ENCODE results near the gene JAG2. TPM values are rescaled to one million over a fixed set of nuclear protein-coding genes. Genes with fewer than 3 reads are reported as not detected.

JAG2 gene
- total and polyA plus RNA-seq, 4 experiments from 2014 or later: 0.29 to 0.80 TPM; not detected in 2

DNA sequence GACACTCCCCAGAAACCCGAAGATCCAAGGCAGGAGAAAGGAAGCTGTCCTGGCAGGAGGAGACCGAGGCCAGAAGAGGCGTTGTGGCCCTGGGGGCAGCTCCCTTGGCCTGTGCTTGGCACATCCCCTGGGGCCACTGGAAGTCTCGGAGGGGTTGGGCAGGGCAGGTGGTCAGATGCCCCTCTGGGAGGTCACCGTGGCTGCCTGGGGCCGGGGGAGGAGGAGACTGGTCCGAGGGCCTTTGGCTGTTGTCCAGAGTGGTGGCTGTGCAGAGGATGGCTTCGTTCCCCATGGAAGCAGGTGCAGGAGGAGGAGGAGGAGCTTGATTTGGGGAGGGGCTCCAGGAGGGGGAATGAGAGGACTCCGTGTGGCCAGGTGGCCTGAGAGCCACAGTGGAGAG, 15.9 kb upstream of the JAG2 start:
- Histone ChIP-seq H3K4me1 (ENCODE audit: insufficient read depth, low read length) (peaks cover 19% of the 10 kb centered on the region), H3K4me3 (ENCODE audit: low read length in 2 of 2) (no peak overlapping the region), H3K27ac (ENCODE audit: low read depth, low read length) (no peak overlapping the region), H3K36me3 (ENCODE audit: insufficient read depth, low read length) (no peaks in the 10 kb centered on the region), H3K27me3 (ENCODE audit: insufficient read depth, low read length) (no peaks in the 10 kb centered on the region), H3K9me3 (ENCODE audit: control insufficient read depth in 1 of 2, low read length in 2 of 2) (no peaks in the 10 kb centered on the region)
- ChIA-PET CTCF (ENCODE audit: partially characterized antibody) (no interaction called here), POLR2A (ENCODE audit: partially characterized antibody) (no interaction called here)
- H3K36me3 Mint-ChIP-seq: no peaks in the 10 kb centered on the region
- H3K27ac Mint-ChIP-seq: peak overlapping the region in 1 of 7 donors; percentile 48
- peaks cover 0 to 4% of the 10 kb centered on the region in 2 donors for H3K27me3 Mint-ChIP-seq
- intact Hi-C loops (cut with micrococcal nuclease): loop anchor here (5.0 kb wide), 2 partner anchors 92 to 118 kb away; partner anchors contain the start of gene BRF1
- peaks cover 0 to 4% (median 0%) of the 10 kb centered on the region in 8 donors for H3K9me3 Mint-ChIP-seq
- no peak overlapping the region for H3K4me3 Mint-ChIP-seq
- peaks cover 1 to 14% (median 8%) of the 10 kb centered on the region in 4 donors for H3K4me1 Mint-ChIP-seq
- no peak for DNase-seq

DNA sequence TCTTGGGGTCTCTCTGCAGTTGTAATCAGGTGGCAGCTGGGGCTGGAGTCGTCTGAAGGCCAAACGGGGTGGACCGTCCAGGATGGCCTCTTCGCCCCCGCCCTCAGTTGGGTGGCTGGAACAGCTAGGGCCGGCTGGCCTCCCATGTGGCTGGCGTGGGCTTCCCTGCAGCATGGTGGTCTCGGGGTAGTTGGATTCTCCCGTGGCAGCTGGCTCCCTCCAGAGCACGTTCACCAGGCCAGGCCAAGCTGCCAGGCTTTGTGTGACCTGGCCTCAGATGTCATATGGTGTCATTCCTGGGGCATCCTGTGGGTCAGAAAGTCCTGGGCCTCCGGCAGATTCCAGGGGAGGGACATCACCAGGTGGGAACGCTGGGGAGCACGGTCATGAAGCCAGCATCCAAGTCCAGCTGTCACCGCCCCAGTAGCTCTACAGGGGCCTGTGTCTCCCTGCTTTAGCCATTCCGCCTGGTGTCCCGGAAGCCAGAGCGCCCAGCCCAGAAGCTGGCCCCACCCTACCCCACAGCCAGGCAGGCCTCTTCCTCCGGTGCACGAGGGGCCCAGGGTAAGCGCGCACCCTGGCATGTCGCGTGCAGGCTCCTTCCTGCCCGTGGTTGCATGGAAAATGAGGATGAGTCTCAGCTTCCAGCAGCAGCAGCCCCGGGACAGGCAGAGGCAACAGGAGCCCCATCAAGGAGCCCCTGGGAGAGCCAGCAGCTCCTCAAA, 13.9 kb upstream of the JAG2 start:
- Histone ChIP-seq H3K36me3 (ENCODE audit: insufficient read depth, low read length) (no peaks in the 10 kb centered on the region), H3K4me1 (ENCODE audit: insufficient read depth, low read length) (peaks cover 19% of the 10 kb centered on the region), H3K27ac (ENCODE audit: low read depth, low read length) (no peak overlapping the region), H3K9me3 (ENCODE audit: control insufficient read depth in 1 of 2, low read length in 2 of 2) (no peaks in the 10 kb centered on the region), H3K4me3 (ENCODE audit: low read length in 2 of 2) (no peak overlapping the region), H3K27me3 (ENCODE audit: insufficient read depth, low read length) (no peaks in the 10 kb centered on the region)
- Mint-ChIP-seq H3K36me3 (no peaks in the 10 kb centered on the region), H3K27ac (peak overlapping the region in 3 of 7 donors; percentile 44 to 70 (median 48)), H3K4me3 (peak overlapping the region in 6 of 8 donors; percentile 49 to 77 (median 70)), H3K9me3 (no peaks in the 10 kb centered on the region), H3K27me3 (no peaks in the 10 kb centered on the region), H3K4me1 (peaks cover 1 to 14% (median 8%) of the 10 kb centered on the region in 4 donors)
- CTCF ChIA-PET (ENCODE audit: partially characterized antibody): interaction anchor here (1.1 to 1.8 kb wide), 4 partner anchors 13 to 92 kb away, joined by 3 to 9 read pairs (median 6); no protein-coding TSS in a partner anchor
- intact Hi-C loops (cut with micrococcal nuclease): loop anchor here (5.0 kb wide), 2 partner anchors 90 to 120 kb away; partner anchors contain the start of gene BRF1
- POLR2A ChIA-PET (ENCODE audit: partially characterized antibody): interaction anchor here (0.9 to 1.8 kb wide), 4 partner anchors 8 to 131 kb away, joined by 4 to 7 read pairs (median 4); partner anchors contain the start of genes BRF1 and BTBD6
- DNase-seq: no peak

DNA sequence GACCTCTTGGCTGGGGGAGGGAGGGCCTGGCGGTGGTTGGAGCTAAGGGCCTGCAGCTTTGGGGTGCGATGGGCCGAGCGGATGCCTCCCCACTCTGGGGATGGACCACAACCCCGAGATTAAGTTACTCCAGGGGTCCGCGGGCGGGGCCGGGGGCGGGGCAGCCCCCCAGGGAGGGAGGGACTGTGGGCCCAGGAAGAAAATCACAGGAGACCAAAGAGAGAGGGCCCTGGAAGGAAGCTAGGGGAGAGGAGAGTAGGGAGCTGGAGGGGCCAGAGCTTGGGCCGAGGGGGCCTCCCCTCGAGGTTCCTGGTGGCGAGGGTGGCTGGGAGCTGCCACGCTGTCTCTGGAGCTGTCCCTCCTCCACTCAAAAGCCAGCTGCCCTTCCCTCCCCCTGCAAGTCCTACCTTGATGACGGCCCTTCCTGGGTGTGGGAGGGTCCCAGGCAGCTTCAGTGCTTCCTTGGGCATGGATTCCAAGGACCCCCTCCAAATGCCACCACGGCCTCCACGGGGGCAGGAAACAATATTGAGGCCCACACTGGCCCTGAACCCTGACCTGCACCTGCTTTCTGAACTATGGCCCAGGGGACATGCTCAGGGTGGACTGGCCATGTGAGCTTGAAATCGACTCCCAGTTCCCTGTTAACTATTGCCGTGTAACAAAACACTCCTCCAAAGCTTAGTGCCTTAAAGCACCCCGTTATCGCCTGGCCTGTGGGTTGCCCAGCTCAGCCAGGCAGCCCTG, 13.1 kb upstream of the JAG2 start:
- peaks cover 1 to 15% (median 8%) of the 10 kb centered on the region in 4 donors for H3K4me1 Mint-ChIP-seq
- peak overlapping the region; percentile 41 to 77 (median 66) for H3K4me3 Mint-ChIP-seq
- H3K36me3 Mint-ChIP-seq: no peaks in the 10 kb centered on the region
- ChIA-PET POLR2A (ENCODE audit: partially characterized antibody) (interaction anchor here (0.9 to 1.8 kb wide), 4 partner anchors 9 to 132 kb away, joined by 4 to 7 read pairs (median 4); partner anchors contain the start of gene BRF1), CTCF (ENCODE audit: partially characterized antibody) (interaction anchor here (0.9 to 1.8 kb wide), 5 partner anchors 8 to 91 kb away, joined by 3 to 9 read pairs (median 6); no protein-coding TSS in a partner anchor)
- no peaks in the 10 kb centered on the region for H3K36me3 ChIP-seq (ENCODE audit: insufficient read depth, low read length)
- no peak overlapping the region for H3K27ac ChIP-seq (ENCODE audit: low read depth, low read length)
- H3K27me3 ChIP-seq (ENCODE audit: insufficient read depth, low read length): no peaks in the 10 kb centered on the region
- H3K27me3 Mint-ChIP-seq: no peaks in the 10 kb centered on the region
- no peaks in the 10 kb centered on the region for H3K9me3 Mint-ChIP-seq
- peaks cover 20% of the 10 kb centered on the region for H3K4me1 ChIP-seq (ENCODE audit: insufficient read depth, low read length)
- DNase-seq: no peak
- H3K4me3 ChIP-seq (ENCODE audit: low read length in 2 of 2): no peak overlapping the region
- intact Hi-C loops (cut with micrococcal nuclease): loop anchor here (5.0 kb wide), 2 partner anchors 89 to 121 kb away; partner anchors contain the start of gene BRF1
- H3K9me3 ChIP-seq (ENCODE audit: control insufficient read depth in 1 of 2, low read length in 2 of 2): no peaks in the 10 kb centered on the region
- peak overlapping the region in 2 of 7 donors; percentile 44 to 70 for H3K27ac Mint-ChIP-seq

DNA sequence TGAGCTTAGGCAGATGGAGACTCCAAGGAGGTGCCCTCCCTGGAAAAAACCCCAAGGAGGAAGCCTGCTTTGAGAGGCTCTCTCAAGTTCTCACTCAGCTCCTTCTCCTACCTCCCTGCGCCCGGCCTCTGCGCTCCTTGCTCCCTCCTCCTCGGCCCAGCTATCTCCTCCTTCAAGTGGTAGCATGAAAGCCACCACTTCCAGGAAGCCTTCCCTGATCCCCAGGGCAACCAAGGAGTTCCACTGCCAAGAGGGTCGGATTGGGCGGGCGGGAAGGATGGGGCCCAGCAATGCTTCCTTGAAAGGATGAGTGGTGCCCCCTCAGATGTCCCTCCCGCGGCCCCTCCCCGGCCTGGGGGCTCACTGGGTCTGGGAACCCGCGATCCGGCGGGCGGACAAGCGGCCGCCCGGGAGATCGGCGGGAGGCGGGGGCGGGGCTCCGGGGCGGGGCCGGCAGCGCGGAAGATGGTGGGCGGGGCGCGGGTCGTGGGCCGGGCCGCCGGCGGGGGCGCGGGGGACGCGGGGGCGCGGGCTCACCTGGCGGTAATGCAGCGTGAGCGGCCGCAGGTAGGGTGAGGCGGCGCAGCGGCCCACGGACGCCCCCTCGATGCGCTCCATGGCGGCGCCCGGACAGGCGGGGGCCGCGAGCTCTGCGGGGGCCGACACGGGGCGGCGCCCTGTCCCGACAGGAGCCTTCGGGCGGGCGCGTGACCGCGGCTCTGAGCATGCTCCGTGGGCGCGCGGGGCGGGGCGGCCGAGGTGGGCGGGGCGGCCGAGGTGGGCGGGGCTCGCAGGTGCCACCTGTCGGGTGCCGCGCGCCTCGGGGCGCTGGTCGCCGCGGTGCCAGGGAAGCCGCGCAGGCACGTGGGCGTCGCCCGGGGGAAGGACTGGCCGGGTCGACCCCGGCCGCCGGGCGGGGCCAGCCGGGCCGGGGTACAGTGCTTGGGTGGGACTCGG, 12.3 kb upstream of the JAG2 start, which contains the start of gene NUDT14:
NUDT14 (minus strand) TSS at position 721 of the 957 bp plus-strand sequence; CDS start at position 618, 103 bp downstream.
- H3K4me3 Mint-ChIP-seq: peak within 1 kb of the TSS; percentile 73 to 85 (median 77)
- peak within 1 kb of the TSS in 1 of 2 donors; percentile 32 for H3K4me3 ChIP-seq (ENCODE audit: low read length in 2 of 2)
- H3K27me3 ChIP-seq (ENCODE audit: insufficient read depth, low read length): no peaks in the 10 kb centered on the region
- no peaks in the 10 kb centered on the region for H3K9me3 ChIP-seq (ENCODE audit: control insufficient read depth in 1 of 2, low read length in 2 of 2)
- ChIA-PET POLR2A (ENCODE audit: partially characterized antibody) (interaction anchor here (1.1 to 1.8 kb wide), 3 partner anchors 11 to 133 kb away, joined by 4 to 7 read pairs (median 5); partner anchors contain the start of gene BRF1), CTCF (ENCODE audit: partially characterized antibody) (interaction anchor here (0.8 to 1.8 kb wide), 8 partner anchors 9 to 111 kb away, joined by 3 to 9 read pairs (median 3); no protein-coding TSS in a partner anchor)
- H3K27ac Mint-ChIP-seq: peak within 1 kb of the TSS in 6 of 7 donors; percentile 31 to 89 (median 46)
- H3K4me1 Mint-ChIP-seq: peaks cover 1 to 21% (median 8%) of the 10 kb centered on the region in 4 donors
- peak; percentile 78 to 86 (median 82) for DNase-seq
- peaks cover 28% of the 10 kb centered on the region for H3K4me1 ChIP-seq (ENCODE audit: insufficient read depth, low read length)
- no peaks in the 10 kb centered on the region for H3K27me3 Mint-ChIP-seq
- no peaks in the 10 kb centered on the region for H3K9me3 Mint-ChIP-seq
- no peaks in the 10 kb centered on the region for H3K36me3 Mint-ChIP-seq
- intact Hi-C loops (cut with micrococcal nuclease): loop anchor here (5.0 kb wide), 2 partner anchors 89 to 121 kb away; partner anchors contain the start of gene BRF1
- H3K36me3 ChIP-seq (ENCODE audit: insufficient read depth, low read length): no peaks in the 10 kb centered on the region
- no peak within 1 kb of the TSS for H3K27ac ChIP-seq (ENCODE audit: low read depth, low read length)

DNA sequence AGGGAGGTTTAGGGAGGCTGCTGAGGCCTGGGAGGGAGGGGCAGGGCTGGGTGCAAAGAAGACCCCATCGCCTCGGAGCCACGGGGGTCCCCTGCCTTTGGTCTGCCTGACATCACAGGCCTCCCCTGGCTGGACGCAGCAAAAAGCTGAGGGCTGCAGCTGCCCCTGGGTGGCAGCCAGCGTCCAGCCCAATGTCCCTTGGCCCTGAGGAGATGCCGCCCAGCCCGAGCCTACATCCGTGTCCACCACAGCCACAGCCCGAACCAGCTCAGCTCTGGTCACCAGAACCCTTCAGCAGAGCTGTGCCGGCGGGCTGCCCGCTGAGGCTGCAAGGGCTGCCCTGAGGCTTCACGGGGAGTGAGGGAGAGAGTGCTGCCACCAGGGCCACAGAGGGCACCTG, 10.6 kb upstream of the JAG2 start:
- CTCF ChIA-PET (ENCODE audit: partially characterized antibody): no interaction called here
- Histone ChIP-seq H3K27ac (ENCODE audit: low read depth, low read length) (no peak overlapping the region), H3K9me3 (ENCODE audit: control insufficient read depth in 1 of 2, low read length in 2 of 2) (no peaks in the 10 kb centered on the region), H3K4me1 (ENCODE audit: insufficient read depth, low read length) (peaks cover 43% of the 10 kb centered on the region), H3K27me3 (ENCODE audit: insufficient read depth, low read length) (no peaks in the 10 kb centered on the region), H3K36me3 (ENCODE audit: insufficient read depth, low read length) (no peaks in the 10 kb centered on the region), H3K4me3 (ENCODE audit: low read length in 2 of 2) (no peak overlapping the region)
- Mint-ChIP-seq H3K36me3 (no peaks in the 10 kb centered on the region), H3K27ac (no peak overlapping the region), H3K4me3 (no peak overlapping the region), H3K4me1 (peaks cover 4 to 34% (median 18%) of the 10 kb centered on the region in 4 donors), H3K9me3 (no peaks in the 10 kb centered on the region), H3K27me3 (no peaks in the 10 kb centered on the region)
- DNase-seq: no peak
- POLR2A ChIA-PET (ENCODE audit: partially characterized antibody): interaction anchor here (1.0 to 1.5 kb wide), 2 partner anchors 8 to 122 kb away, joined by 3 read pairs; partner anchors contain the start of gene BRF1
- intact Hi-C loops (cut with micrococcal nuclease): no loop called here

DNA sequence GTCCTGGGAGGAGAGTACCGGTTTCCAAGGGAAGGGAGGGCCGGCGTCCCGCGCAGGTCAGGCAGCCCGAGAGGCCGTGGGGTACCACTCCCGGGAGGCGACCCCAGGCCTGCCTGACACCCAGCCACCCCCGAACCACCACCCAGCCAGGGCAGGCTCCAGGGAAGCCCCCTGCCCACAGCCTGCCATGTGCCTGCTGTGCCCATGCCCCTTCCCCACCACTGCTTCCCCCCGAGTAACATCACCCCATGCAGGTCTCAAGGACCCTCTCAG, 10.2 kb upstream of the JAG2 start:
- intact Hi-C loops (cut with micrococcal nuclease): no loop called here
- no peaks in the 10 kb centered on the region for H3K36me3 ChIP-seq (ENCODE audit: insufficient read depth, low read length)
- Mint-ChIP-seq H3K27ac (peak overlapping the region in 1 of 7 donors; percentile 22), H3K9me3 (no peaks in the 10 kb centered on the region), H3K36me3 (no peaks in the 10 kb centered on the region), H3K4me1 (peaks cover 4 to 35% (median 20%) of the 10 kb centered on the region in 4 donors), H3K4me3 (no peak overlapping the region), H3K27me3 (no peaks in the 10 kb centered on the region)
- no peaks in the 10 kb centered on the region for H3K27me3 ChIP-seq (ENCODE audit: insufficient read depth, low read length)
- H3K4me3 ChIP-seq (ENCODE audit: low read length in 2 of 2): no peak overlapping the region
- no peaks in the 10 kb centered on the region for H3K9me3 ChIP-seq (ENCODE audit: control insufficient read depth in 1 of 2, low read length in 2 of 2)
- H3K27ac ChIP-seq (ENCODE audit: low read depth, low read length): no peak overlapping the region
- DNase-seq: no peak
- ChIA-PET CTCF (ENCODE audit: partially characterized antibody) (no interaction called here), POLR2A (ENCODE audit: partially characterized antibody) (interaction anchor here (1.5 kb wide), 1 partner anchor 122 kb away, joined by 3 read pairs; the partner anchor contains the start of gene BRF1)
- H3K4me1 ChIP-seq (ENCODE audit: insufficient read depth, low read length): peaks cover 45% of the 10 kb centered on the region

Measured in CD4-positive, alpha-beta memory T cell (primary cell).